ENCODE results near the gene ADH1C. TPM values are rescaled to one million over a fixed set of nuclear protein-coding genes. Genes with fewer than 3 reads are reported as not detected.
"Not testable (repeated sequence)": the region's sequence is repeated elsewhere in the genome, so short reads cannot be mapped to it uniquely, and the experiment has no call there.

The ADH1C gene
- not detected in 2 replicates for total RNA-seq
- not detected for polyA plus RNA-seq (2012)

DNA sequence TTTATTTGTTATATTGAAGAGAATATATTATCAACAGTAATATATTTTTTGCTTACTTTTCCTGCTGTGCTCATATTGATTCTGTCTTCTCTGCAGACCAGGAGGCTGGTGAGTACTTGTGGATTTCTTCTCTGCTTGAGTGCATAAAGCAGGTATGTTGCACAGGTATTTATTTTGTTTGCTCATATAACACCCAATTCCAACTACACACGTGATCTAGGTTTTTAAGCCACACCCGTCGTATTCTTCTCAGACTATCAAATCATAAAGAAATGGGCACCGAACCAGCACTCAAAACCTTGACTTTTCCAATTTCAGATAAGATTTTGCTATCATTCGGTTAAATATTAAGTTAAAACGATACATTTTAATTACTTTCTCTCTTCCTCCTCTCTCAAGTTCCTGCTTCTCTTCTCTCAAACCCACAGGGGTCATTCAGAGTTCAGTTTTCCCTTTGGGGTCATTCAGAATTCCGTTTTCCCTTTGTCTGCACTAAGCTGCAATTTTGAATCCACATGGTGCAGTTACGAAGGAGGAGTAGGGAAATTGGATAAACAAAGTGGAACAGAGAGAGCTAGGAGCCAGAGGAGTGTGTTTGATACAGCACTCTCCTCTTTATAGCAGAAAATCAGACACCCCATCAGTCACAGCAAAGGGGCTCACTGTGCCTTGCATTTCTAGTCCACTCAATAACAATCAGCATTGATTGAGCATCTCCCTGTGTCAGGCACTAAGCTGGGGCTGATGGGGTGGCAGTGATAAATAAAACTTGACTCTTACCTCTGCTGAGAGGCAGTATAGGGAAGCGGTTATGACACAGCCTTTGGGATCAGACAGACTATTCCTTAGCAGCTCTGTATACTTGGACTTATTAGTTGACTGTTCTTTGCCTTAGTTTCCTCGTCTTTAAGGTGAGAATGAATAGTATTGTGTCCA lies at the start of gene ADH1C:
Gene ADH1C, minus strand, starts transcription at position 145 of the 936 bp plus-strand sequence. Its CDS starts 71 bp downstream, at position 74.
- no peak for DNase-seq (ENCODE audit: low read depth)

DNA sequence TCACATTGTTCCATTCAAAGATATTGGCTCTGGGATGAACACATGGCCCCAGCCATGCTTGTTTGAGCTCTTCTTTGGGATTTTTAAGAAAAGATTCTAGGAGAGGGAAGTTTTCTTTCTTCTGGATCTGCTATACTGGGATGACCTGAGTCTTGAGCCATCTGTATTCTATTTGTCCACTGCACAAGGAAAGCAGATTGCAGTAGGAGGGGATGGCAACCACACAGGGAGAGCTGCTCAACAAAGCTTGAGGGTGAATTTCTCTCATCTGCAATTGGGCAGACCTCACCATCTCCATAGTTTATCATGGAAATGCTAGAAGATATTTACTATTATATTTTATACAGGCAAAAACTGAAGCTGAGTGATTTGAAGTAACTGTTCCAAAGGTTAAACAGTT lies 48.3 kb upstream of the ADH1C start:
- no peak for DNase-seq (ENCODE audit: low read depth)

DNA sequence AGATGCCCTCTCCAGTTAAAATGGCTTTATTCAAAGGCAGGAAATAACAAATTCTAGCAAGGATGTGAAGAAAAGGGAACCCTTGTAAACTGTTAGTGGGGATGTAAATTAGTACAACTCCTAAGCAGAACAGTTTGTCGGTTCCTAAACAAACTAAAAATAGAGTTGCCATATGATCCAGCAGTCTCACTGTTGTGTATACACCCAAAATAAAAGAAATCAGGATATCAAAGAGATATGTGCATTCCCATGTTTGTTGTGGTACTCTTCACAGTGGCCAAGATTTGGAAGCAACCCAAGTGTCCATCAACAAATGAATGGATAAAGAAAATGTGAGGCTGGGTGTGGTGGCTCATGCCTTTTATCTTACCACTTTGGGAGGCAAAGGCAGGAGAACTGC lies 46.5 kb upstream of the ADH1C start:
- no peak for DNase-seq (ENCODE audit: low read depth)

DNA sequence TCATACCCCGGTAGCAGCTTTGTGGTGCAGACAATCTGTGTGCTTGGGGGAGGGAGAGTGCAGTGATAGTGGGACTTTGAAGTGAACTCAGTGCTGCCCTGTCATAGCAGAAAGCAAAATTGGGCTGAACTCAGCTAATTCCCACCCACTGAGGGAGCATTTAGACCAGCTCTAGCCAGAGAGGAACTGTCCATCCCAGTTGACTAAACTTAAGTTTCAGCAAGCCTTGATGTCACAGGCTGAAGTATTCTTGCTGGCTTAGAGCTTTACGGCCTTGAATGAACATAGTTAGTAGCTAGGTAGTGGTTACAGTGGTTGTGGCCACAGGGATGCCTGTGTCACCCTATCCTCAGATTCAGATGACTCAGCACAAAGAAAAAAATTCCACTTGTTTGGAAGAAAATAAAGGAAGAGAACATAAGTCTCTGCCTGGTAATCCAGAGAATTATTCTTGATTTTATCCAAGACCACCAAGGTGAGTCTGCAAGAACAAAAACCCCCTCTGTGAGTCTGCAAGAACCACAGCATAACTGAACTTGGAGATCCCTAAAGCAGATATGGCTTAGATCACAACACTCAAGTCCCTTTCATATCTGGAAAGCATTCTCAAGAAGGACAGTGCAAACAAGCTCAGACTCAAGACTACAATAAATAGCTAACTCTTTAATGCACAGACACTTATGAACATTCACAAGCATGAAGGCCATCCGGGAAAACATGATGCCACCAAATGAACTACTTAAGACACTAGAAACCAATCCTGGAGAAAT lies 43.2 kb upstream of the ADH1C start:
- DNase-seq (ENCODE audit: low read depth) = peak; percentile 70

DNA sequence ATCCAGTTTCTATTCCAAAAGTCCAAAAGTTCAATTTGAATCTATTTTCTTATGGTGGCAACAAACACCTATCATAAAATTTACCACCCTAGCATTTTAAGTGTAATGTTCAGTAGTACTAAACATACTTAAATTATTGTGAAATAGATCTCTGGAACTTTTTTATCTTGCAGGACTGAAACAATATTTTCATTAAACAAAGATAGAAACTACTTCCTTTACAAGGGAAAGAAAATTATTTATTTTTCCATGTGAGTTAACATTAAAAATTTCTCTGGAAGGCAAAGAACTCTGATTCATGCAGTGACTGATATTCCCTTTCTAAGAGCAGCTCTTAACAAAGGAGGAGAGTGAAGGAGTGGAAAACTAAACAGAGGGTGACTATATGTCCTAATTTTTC lies 42.4 kb upstream of the ADH1C start:
- DNase-seq (ENCODE audit: low read depth) = no peak

DNA sequence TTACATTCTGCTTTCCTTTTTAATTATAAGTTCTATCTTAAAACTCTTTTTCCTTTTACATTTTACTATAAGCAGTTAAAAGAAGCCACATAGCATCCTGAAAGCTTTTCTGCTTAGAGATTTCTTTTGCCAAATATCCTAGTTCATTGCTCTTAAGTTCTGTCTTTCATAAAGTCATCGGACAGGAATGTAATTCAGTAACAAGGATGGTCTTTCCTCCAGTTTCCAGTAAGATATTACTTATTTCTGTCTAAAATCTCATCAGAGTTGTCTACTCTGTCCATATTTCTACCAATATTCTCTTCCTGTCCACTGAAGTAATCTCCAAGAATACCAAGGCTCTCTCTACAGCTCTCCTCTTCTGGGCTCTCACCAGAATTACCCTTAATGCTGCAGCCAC lies 37.5 kb upstream of the ADH1C start:
- no peak for DNase-seq (ENCODE audit: low read depth)

DNA sequence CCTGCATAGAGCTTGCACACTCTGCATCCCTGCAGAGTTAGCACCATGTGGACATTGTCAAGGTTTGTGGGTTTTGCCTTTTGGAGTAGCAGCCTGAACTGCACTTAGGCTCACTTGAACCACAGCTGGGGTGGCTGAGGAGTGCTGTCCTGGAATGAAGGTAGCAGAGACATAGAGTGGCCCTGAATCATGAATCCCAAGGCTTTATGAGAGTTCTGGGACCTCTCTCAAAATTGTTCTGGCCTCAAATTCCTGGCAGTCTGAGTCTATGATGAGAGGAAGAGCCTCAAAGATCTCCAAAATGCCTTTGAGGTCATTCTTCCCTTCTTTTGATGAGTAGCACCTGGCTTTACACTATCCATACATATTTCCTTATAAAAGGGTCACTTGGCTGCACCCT lies 37.1 kb upstream of the ADH1C start:
- DNase-seq (ENCODE audit: low read depth) = no peak

DNA sequence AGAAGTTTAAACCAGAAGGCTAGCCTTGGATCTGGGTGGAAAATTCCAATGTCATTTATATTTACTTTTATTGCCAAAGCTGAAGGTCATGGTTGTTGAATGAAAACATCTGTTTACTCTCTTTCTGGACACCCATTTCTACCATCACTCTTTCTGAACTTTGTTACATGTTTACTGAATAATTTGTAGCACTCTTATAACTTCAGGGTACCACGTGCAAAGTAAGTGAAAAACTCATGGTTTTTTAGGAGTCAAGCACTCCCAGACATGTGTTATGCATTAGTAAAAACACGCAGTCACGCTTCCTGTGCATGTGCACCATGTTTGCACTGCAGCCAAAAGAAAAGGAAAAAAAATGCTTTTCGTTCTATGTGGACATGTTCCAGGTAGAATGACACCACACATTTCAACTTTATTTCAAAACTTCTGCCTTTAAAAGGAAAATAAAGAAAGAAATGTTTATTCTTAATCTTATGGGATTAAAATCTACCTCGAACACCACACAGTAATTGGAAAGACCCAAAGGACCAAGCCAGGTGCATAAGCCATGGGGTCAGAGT lies 31.4 kb upstream of the ADH1C start:
- no peak for DNase-seq (ENCODE audit: low read depth)

DNA sequence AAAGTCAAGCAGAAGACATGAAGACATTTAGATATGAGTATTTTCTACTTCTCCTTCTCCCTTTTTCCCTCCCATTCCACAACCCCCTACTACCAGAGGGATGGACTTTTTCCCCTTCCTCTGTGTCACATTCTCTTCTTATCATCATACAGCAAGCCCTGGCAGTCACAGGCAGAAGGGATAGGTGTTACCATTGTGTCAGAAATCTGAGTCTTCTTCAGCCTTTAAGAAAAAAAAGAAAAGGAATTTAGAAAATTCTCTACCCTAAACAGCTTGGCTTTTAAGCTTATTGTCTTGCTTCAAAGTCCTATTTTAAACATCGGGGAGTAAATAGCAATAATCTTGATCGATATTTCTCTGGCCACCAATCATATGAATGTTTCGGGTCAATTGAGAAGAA lies 30.9 kb upstream of the ADH1C start:
- no peak for DNase-seq (ENCODE audit: low read depth)

DNA sequence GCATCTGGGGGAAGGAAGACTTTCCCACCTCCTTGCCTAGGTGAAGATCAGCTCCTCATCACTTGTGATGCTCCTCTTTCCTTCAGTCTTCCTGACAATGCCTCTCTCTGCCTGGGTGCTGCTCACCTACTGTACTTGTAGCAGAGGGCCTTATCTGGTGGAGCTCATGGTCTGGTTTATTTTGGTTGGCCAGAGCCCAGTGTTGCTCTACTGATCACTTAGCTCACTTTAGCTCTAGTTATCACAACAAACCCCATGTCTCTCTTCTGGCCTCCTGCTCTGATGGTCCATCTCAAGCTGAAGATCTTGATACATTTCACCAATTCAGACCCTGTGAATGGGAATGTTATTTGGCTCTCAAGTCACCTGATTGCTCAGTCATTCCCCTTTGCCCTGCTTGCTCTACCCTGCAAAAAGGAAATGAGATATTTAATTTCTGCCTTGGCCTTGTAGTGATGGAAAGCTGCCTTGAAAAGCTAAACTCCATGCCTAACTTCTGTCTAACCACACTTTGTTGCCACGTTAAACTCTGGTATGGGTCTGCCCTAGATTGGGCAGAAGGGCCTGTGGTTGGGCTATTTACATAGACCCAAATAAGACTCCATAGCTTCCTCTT lies 30.3 kb upstream of the ADH1C start:
- no peak for DNase-seq (ENCODE audit: low read depth)

DNA sequence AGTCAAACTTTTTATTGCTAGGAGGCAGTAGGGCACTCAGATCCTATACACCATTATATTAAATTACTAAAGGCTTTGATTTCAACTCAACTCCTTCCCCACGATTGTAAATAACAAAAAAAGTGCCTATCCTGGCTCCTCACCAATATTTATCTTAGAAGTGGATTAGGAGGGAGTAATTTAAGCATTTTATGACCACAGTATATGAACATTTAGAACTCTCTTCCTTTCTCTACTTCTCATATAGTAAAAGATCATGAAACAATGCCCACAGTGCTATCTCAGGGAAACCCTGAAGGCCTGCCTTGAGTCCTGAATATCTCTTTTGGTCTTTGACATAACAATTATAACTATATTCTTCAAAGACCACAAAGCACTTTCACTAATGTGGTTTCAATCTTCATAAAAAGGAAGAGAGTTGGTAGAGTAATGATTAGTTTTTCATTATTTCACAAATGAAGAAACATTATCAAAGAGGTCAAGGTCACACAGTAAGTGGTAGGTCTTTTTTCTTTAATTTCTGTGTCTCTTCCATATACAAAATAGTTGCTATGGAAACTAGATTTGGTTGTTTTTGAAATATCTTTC lies 29.1 kb upstream of the ADH1C start:
- no peak for DNase-seq (ENCODE audit: low read depth)

DNA sequence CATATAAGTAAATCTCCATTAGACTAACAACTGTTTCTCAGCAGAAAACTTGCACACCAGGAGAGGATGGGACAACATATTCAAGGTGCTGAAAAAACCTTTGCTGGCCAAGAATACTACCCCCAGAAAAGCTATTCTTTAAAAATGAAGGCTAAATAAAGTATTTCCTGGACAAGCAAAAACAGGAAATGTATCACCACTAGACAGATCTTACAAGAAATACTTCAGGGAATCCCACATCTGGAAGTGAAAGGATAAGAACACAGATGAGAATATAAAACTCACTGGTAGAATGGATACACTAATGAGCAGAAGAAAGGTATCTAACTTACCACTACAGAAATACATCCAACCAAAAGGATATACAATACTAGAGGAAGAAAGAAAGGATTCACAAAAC lies 27.0 kb upstream of the ADH1C start:
- no peak for DNase-seq (ENCODE audit: low read depth)

DNA sequence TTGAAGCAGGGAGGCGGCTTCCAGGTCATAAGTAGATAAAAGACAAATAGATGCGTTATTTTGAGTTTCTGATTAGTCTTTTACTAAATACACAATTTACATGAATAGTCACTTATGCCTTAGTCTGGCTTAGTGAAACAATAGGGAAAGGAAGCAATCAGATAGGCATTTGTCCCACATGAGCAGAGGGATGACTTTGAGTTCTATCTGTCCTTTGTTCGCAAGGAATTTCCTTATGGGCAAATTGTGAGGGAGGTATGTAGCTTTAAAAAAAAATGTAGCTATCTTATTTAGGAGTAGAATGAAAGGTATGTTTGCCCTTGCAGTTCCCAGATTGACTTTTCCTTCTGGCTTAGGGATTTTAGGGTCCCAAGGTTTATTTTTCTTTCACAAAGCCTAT lies 26.3 kb upstream of the ADH1C start:
- DNase-seq (ENCODE audit: low read depth) = no peak

DNA sequence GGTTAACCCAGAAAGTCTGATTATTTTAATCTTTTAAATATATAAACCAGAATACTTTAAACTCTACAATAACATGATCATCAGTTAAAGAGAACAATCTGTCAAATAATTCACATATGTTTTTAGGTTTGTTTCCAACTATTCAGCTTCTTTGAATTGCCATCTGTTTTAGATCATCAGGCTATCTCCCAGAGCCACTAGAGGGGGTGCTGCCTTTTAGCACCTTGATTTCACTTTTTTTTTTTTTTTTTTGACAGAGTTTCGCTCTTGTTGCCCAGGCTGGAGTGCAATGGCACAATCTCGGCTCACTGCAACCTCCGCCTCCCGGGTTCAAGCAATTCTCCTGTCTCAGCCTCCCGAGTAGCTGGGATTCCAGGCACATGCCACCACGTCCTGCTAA lies 24.8 kb upstream of the ADH1C start:
- DNase-seq (ENCODE audit: low read depth) = not testable (repeated sequence)

DNA sequence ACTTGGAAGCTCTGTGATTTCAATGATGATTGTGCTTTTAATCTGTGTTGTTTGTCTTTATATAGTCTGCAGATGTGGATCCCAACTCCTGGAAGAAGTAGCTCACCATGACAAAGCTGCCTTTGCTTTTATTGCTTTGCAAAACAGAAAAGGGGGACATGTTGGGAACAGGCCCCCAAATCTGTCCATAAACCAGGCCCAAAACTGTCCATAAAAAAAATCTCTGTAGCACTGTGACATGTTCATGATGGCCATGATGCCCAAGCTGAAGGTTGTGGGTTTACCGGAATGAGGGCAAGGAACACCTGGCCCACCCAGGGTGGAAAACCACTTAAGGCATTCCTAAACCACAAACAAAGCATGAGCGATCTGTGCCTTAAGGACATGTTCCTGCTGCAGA lies 19.9 kb upstream of the ADH1C start:
- DNase-seq (ENCODE audit: low read depth) = not testable (repeated sequence)

DNA sequence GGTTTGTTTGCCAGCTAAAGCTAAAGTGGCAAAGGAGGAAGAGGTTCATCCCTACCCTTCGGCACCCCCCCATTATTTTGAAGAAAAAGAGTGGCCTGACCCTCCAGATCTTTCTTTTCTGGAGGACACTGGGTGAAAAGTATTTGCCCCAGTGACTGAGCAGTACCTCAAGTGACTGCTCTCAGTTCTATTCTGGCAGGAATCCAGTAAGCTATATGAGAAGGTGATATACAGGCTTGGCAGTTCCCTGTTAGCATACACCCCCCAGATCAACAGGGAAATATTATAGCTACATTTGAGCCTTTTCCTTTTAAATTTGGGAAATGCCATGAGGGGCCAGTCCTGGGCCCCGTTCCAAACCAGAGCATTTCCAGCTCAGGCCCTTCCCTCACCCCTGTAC lies 15.3 kb upstream of the ADH1C start:
- not testable (repeated sequence) for DNase-seq (ENCODE audit: low read depth)

DNA sequence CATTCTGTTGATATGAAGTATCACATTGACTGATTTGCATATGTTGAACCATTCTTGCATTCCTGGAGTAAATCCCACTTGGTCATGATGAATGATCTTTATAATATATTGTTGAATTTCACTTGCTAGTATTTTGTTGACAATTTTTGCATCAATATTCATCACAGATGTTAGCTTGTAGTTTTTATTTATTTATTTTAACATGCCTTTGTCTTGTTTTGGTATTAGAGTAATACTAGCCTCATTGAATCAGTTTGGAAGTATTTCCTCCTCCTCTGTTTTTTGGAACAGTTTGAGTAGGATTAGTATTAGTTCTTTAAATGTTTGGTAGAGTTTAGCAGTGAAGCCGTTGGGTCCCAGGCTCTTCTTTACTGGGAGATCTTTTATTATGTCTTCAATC lies 13.9 kb upstream of the ADH1C start:
- no peak for DNase-seq (ENCODE audit: low read depth)

DNA sequence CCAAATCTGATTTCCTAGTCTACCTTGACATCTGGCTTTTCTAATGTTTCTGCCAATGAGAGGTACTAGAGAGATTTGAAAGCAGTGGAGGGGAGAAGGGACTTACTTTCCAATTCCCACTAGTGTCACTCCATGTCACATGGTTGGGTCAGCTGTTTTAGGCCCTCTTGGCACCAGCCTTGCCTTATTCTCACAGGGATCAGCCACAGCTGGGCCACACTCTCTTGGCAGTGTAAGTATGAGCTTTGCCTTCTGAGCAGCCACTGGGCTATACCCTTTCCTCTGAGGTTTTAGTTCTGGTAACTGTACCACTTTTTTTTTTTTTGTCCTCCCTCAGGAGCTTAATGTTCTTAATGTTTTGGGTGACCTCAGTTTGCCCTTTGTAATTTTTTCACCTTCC lies 10.2 kb upstream of the ADH1C start:
- DNase-seq (ENCODE audit: low read depth) = peak; percentile 18

DNA sequence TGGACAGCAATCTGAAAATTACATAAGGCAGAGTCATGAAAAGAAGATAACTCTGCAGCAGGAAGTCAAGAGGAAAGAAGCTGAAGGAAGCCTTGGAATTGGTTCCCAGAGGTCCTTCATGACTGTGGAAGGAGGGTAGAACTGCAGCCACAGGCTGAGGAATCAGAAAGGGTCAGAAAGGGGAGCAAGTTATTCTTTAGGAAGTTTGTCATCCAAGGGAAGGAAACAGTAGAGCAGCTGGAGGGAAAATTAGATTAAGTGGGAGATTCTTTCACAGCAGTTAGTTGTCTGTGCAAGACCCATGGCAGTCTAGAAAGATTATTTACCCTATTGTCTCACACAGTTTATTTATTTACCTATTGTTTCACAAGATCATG lies 9.3 kb upstream of the ADH1C start:
- no peak for DNase-seq (ENCODE audit: low read depth)

DNA sequence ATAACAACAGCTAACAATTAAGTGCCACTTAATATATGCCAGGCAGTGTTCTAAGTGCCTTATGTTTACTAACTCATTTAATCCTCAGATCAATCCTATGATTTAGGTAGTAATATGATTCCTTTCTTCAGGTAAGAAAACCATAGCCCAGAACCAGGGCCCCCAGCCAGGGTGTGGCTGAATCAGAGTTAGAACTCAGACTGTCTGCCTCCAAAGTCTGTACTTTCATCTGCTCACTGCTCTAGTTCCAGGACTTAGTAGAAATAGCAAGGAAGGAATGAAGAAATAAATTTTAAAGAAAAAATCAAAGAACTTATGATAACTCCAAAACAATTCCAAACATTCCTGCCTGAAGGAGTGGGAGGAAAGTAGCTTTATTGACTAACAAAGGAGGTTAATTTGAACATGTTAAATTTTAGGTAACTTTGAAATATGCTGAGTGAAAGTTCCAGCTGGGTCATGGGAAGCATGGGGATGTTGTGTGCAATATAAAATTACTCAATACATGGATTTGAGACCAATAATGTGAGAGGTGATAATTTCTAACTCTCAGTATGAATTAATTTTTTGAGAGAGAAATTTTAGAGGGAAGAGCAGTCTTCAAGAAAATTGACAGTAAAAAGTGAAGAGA lies 8.8 kb upstream of the ADH1C start:
- no peak for DNase-seq (ENCODE audit: low read depth)

Measured in myocyte (in vitro differentiated cells).